HG03045 (cell line): ENCODE results near the gene DENND4A.
"Not testable (repeated sequence)": the region's sequence is repeated elsewhere in the genome, so short reads cannot be mapped to it uniquely, and the experiment has no call there.

Experiments
- ATAC-seq: cut with Tn5 transposase; IDR thresholded peaks from one replicate; pipeline ENCODE4 v1.9.1; 2021; ENCODE audit warnings: mild to moderate bottlenecking, moderate library complexity; ENCODE audit not compliant: unreplicated experiment

DENND4A gene

GRCh38 chr15:65761210-65761926 is 30.7 kb downstream of the DENND4A start:
- ATAC-seq, result no peak

DNA sequence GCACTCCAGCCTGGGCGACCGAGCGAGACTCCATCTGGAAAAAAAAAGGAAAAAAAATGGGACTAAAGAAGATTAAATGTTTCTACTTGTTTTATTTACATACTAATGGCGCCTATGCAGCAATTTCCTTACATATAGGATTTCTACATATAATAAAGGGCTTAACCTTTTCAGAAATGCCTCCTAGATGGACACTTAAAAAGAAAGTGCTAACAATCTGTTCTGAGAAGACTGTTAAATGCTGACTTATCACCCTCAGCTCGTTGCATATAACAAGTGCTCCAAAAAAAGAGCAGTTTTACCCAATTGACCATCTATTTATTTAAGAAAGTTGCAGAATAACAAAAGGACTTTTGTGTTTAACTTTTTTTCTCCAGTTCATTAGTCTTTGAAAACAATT is 32.7 kb downstream of the DENND4A start:
- ATAC-seq, result no peak

- no peak for ATAC-seq
Observed at GRCh38 chr15:65758242-65758641, 33.9 kb downstream of the DENND4A start.

- ATAC-seq, result no peak
Observed at GRCh38 chr15:65757256-65757655, 34.8 kb downstream of the DENND4A start.

- ATAC-seq, result no peak
Observed at GRCh38 chr15:65752151-65752700, 39.9 kb downstream of the DENND4A start.

- ATAC-seq, result no peak
Observed at GRCh38 chr15:65751431-65751830, 40.7 kb downstream of the DENND4A start.

GRCh38 chr15:65747265-65747664 is 44.8 kb downstream of the DENND4A start:
- no peak for ATAC-seq

DNA sequence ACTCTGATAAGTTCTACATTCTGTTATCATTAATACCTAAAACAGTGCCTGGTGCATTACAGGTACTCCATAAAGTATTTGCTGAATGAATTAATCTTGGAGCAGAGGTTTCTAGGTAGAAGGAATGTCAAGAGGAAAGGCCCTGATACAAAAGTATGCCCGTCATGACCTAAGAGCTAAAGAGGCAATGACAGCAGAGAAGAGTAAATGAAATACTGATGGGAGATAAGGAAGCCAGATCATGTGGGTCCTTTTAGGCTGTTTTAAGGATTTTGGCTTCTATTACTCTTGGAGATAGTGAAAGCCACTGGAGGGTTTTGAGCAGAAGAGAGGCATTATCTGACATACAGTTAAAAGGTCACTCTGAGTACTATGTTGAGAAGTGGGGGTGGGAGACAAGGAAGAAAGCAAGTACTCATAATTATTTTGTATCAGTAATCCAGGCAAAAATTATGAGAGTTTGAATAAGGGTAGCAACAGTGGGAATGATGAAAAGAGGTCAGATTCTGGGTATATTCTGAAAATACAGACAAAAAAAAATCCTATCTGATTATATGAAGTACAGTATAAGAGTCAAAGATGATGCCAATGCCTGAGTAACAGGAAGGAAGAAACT is 48.3 kb downstream of the DENND4A start:
- ATAC-seq, result no peak

DNA sequence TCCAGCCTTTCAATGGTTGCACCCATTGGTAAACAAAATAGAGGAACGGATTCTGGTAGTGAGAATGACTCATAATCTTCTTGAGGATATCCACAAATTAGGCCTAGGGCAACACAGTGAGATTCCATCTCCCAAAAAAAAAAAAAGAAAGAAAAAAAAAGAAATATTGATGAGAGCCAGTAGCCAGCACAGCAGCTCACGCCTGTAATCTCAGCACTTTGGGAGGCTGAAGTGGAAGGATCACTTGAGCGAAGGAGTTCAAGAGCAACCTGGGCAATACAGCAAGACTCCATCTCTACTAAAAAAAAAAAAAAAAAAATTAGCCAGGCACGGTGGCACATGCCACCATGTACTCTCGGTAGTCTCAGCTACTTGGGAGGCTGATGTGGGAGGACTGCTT is 51.9 kb downstream of the DENND4A start:
- no peak for ATAC-seq

DNA sequence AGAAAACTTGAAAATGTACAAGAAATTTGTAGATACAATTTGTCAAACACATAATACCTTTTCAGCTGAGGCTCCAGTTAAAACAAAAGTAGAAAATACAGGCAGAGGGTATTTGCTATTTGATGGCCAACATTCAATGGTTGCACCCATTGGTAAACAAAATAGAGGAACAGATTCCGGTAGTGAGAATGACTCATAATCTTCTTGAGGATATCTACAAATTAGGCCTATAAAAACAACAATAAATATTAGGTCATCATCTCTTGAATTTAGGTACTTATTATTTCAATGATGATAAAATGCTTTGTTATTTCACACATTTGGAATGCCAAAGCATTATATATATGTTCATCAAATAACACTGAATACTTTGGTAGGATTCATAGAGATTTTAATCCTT is 53.4 kb downstream of the DENND4A start:
- no peak for ATAC-seq

DNA sequence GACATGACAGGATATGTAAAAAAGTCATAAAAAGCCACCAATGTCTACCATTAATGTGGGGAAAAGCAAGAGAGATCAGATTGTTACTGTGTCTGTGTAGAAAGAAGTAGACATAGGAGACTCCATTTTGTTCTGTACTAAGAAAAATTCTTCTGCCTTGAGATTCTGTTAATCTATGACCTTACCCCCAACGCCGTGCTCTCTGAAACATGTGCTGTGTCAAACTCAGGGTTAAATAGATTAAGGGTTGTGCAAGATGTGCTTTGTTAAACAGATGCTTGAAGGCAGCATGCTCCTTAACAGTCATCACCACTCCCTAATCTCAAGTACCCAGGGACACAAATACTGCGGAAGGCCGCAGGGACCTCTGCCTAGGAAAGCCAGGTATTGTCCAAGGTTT is 58.5 kb downstream of the DENND4A start:
- not testable (repeated sequence) for ATAC-seq

DNA sequence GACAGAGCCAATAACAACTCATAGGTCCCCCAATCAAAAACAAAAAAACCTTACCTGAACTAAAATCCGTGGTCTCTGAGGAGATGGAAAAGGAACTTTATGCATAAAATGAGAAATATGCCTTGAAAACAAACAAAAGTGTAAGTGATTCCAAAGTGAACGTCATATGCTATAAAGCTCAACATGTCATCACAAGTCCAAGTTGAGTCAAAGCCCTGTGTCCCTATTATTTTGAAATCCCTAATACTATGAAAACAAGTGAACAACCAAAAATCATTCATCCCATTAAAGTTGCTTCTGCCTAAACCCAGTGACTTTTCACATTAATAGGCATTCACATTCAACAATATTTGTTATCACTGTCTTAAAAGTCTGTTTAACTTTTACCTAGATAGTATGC is 59.4 kb downstream of the DENND4A start:
- no peak for ATAC-seq

DNA sequence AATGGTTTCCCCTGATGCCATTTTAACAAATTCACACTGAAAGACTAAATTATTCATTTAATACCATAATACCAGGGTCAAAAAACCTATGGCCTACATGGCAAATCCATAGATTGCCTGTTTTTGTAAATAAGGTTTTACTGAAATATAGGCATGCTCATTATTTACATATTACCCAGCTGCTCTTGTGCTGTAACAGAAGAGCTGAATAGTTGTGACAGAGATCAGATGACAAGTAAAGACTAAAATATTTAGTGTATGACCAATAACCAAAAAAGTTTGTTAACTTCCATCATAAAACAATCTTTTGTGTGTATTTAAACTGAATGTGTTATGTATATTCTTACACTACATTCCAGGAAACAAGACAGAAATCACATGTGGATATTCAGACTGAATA is 60.2 kb downstream of the DENND4A start:
- no peak for ATAC-seq

GRCh38 chr15:65730549-65731172 is 61.4 kb downstream of the DENND4A start:
- ATAC-seq, result no peak

DNA sequence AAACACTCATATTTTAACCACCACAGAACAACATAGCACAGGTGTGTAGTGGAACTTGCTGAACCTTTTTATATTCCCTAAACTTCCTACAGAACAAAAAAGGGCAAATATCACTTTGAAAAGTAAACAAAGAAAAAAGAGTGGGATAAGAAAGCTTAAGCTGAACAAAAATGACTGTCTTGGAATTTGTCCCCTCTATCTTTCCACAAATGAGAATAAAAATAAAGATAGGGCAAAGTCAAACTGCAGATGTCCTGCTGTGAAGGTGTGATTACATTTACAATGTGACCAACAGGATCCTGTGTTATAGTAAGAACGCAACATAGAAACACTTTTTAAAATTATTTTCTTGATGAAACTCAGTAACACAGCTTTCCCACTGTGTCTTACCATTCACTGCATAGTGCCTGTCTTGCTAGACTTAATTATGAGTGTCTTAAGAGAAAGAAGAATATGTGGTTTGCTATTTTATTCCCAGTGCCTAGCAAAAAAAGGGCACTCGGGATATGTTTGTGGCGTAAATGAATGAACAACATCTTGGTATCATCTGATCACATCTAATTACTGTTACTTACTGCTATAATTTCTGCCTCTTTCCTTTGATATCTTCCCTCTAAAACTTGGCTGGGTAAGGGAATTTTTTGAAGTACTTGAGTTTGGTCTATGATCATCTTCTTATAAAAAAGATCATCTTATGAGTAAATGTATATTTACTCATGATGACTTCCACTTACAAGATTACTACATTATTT is 67.5 kb downstream of the DENND4A start:
- no peak for ATAC-seq

GRCh38 chr15:65723876-65724275 is 68.2 kb downstream of the DENND4A start:
- no peak for ATAC-seq

DNA sequence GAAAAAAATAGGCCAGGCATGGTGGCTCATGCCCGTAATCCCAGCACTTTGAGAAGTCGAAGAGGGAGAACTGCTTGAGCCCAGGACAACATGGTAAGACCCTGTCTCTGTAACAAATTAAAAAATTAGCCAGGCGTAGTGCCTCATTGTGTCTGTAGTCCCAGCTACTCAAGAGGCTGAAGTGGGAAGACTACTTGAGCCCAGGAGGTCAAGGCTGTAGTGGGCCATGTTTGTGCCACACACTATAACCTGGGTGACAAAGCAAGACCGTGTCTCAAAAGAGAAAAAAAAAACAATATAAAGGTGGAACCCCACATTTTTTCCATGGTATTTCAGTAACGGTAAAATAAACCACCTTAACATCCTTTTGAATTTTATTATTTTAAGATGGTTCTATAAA is 69.9 kb downstream of the DENND4A start:
- ATAC-seq, result no peak

GRCh38 chr15:65712415-65712814 is 79.7 kb downstream of the DENND4A start:
- ATAC-seq, result no peak

GRCh38 chr15:65695081-65695480 is 97.0 kb downstream of the DENND4A start:
- no peak for ATAC-seq

DNA sequence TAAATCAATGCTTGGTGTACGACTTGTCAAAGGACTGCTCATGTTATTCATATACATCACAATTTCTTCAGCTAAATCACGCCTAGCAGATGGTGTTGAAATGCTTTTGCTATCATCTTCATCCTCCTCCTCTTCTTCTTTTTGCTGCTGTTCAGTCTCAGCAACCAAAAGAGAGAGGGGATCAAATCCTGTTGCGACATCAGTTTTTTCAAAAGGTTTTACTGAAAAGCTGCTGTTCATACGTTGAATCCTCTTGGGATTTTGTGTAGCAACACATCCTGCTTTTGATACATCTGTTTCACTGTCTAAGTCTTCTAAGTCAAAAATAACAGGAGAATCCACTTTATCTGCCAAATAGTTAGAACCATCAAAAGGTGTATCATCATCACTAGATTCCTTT is 101.3 kb downstream of the DENND4A start:
- no peak for ATAC-seq

DNA sequence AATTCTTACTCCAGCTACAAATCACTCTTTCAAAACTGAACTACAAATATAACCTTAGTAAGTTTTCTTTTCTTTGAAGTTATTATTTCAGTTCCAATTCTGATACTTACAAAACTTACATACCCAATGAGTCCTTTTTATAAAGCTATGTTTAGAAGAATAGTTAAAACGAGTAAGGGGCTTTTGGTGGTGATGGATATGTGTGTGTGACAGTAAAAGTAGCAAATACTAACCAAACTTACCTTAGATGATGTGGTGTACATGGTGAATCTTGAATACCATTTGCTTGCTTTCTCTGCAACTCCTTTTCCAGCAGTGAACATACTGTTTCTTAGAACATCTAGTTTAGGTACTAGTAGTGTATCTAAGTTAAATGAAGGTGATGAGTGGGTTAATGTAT is 101.9 kb downstream of the DENND4A start:
- ATAC-seq, result no peak
